ENCODE measurements around the gene MGMT. TPM values are rescaled to one million over a fixed set of nuclear protein-coding genes. Genes with fewer than 3 reads are reported as not detected.

The MGMT gene
- total and polyA plus RNA-seq, 4 donors = 9.9 to 39.6 (median 23.2) TPM

DNA sequence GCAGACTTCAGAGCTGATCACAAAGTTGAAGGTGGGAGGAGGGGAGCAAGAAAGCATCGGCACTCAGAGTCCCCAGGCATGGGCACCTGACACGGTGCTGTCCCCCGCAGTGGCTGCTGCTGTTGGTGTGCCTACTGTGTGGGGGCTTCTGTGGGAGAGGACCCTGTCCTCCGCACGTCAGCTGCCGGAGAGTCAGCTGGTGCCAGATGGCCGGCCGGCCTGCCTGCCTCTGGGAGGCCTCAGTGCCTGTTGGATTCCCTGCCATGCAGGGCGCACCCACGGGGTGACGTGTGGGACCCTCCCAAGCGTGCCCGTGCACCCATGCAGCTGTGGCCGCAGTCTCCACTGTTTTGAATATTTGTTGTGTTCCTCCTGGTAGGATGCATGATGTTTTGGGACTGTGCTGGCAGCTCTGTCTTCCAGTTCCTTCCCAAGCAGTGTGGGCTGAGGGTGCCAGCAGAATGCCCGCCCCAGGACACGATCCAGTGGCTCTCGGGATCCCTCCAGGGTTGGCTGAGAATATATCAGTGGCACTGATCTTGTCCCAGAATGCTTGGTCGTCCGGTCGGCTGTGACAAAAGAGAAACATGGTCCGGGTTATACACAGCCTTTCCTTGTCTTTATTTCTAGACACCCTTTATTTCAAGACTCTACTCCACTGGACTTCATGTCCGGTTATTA, 185.6 kb downstream of the MGMT start:
- peaks cover 0 to 4% (median 2%) of the 10 kb centered on the region in 5 donors for H3K4me1 ChIP-seq (ENCODE audit: control insufficient read depth in 5 of 5, insufficient read depth in 5 of 5, low read length in 5 of 5)
- H3K27ac ChIP-seq (ENCODE audit: low read depth in 1 of 2, low read length in 1 of 2) = no peak overlapping the region
- no peak for TF ChIP-seq CTCF (IDR thresholded peaks at IDR 0.05; ENCODE audit: control extremely low read depth, extremely low read depth)
- no peak overlapping the region for H3K9ac ChIP-seq (ENCODE audit: insufficient read depth in 1 of 2, low read length in 2 of 2)
- DNase-seq (no peak), ATAC-seq (ENCODE audit: insufficient read depth, low FRiP score) (no peak)
- H3K36me3 ChIP-seq (ENCODE audit: control insufficient read depth in 4 of 4, insufficient read depth in 4 of 4, low read length in 4 of 4) = peaks cover 0 to 2% (median 0%) of the 10 kb centered on the region in 4 donors
- no peaks in the 10 kb centered on the region for H3K27me3 ChIP-seq (ENCODE audit: control insufficient read depth in 3 of 3, insufficient read depth in 3 of 3, low read length in 2 of 3)
- H3K9me3 ChIP-seq (ENCODE audit: control insufficient read depth in 4 of 4, insufficient read depth in 3 of 4, low read length in 3 of 4) = no peaks in the 10 kb centered on the region
- no peak overlapping the region for H3K4me3 ChIP-seq
- 96 to 97% methylated on average over 21 to 22 of the region's 22 CpGs for WGBS, 2 donors

DNA sequence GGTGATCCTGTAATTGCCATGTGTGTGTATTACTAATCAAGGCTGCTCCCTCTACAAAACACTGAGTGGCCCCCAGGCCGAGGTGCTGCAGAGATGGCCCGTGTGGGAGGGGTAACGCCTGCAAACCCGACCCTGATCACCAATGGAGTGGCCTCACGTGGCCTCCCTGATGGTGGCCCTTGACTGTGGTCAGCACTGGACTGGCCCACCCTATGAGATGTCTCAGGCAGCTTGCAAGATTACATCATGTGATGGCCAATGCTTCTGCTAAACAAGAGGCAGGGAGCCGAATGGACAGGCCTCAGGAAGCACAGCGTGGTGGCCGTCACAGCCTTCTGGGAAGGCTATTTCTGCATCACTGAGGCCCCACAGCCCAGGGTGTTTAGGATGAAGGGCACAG, 186.4 kb downstream of the MGMT start:
- H3K4me3 ChIP-seq = no peak overlapping the region
- H3K9ac ChIP-seq (ENCODE audit: insufficient read depth in 1 of 2, low read length in 2 of 2) = no peak overlapping the region

DNA sequence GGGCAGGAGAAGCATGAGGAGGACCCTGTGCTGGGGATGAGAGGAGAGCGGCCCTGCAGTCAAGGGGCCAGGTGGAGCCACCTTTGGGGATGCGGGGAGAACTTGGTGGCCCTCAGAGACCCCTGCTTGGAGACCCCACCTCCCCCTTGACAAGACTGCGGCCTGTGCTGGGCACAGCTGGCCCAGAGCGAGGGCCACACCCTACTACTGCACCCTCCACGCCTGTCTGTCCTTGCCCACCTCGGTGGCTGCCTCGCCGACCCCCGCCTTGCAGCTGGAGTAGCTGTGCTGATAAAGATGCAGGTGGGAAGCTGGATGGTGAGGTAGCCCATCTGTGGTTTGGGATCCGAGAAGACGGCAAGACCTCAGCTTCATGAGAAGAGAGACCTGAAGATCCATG, 186.8 kb downstream of the MGMT start:
- DNase-seq (no peak), ATAC-seq (ENCODE audit: insufficient read depth, low FRiP score) (no peak)
- no peak overlapping the region for H3K27ac ChIP-seq (ENCODE audit: low read depth in 1 of 2, low read length in 1 of 2)
- peaks cover 0 to 4% (median 2%) of the 10 kb centered on the region in 5 donors for H3K4me1 ChIP-seq (ENCODE audit: control insufficient read depth in 5 of 5, insufficient read depth in 5 of 5, low read length in 5 of 5)
- no peaks in the 10 kb centered on the region for H3K9me3 ChIP-seq (ENCODE audit: control insufficient read depth in 4 of 4, insufficient read depth in 3 of 4, low read length in 3 of 4)
- no peaks in the 10 kb centered on the region for H3K27me3 ChIP-seq (ENCODE audit: control insufficient read depth in 3 of 3, insufficient read depth in 3 of 3, low read length in 2 of 3)
- H3K9ac ChIP-seq (ENCODE audit: insufficient read depth in 1 of 2, low read length in 2 of 2) = no peak overlapping the region
- H3K36me3 ChIP-seq (ENCODE audit: control insufficient read depth in 4 of 4, insufficient read depth in 4 of 4, low read length in 4 of 4) = peaks cover 0 to 2% (median 0%) of the 10 kb centered on the region in 4 donors
- no peak for TF ChIP-seq CTCF (IDR thresholded peaks at IDR 0.05; ENCODE audit: control extremely low read depth, extremely low read depth)
- WGBS, 2 donors = 87 to 88% methylated on average over 9 to 11 of the region's 11 CpGs
- H3K4me3 ChIP-seq = no peak overlapping the region

More for the DNA sequence above, 186.4 kb downstream of the MGMT start:
- TF ChIP-seq CTCF (IDR thresholded peaks at IDR 0.05; ENCODE audit: control extremely low read depth, extremely low read depth) = no peak
- Histone ChIP-seq H3K36me3 (ENCODE audit: control insufficient read depth in 4 of 4, insufficient read depth in 4 of 4, low read length in 4 of 4) (peaks cover 0 to 2% (median 0%) of the 10 kb centered on the region in 4 donors), H3K4me1 (ENCODE audit: control insufficient read depth in 5 of 5, insufficient read depth in 5 of 5, low read length in 5 of 5) (peaks cover 0 to 4% (median 2%) of the 10 kb centered on the region in 5 donors), H3K9me3 (ENCODE audit: control insufficient read depth in 4 of 4, insufficient read depth in 3 of 4, low read length in 3 of 4) (no peaks in the 10 kb centered on the region), H3K27ac (ENCODE audit: low read depth in 1 of 2, low read length in 1 of 2) (no peak overlapping the region), H3K27me3 (ENCODE audit: control insufficient read depth in 3 of 3, insufficient read depth in 3 of 3, low read length in 2 of 3) (no peaks in the 10 kb centered on the region)
- no peak for DNase-seq
- ATAC-seq (ENCODE audit: insufficient read depth, low FRiP score) = no peak
- WGBS, 2 donors = 96 to 97% methylated on average over 8 of the region's 8 CpGs
